Liver (tissue), 9 donors: ENCODE results near the gene CD300LG. TPM values are rescaled to one million over a fixed set of nuclear protein-coding genes. Genes with fewer than 3 reads are reported as not detected.

Source experiments
- DNase-seq: peaks from one replicate; pipeline ENCODE4 v3.0.0-alpha.2; 2017; ENCODE audit warnings: low spot score
- H3K27ac ChIP-seq, 2 donors: one replicate each; pipeline ENCODE4 v1.7.0; 2013; ENCODE audit warnings: inconsistent platforms in 2 of 2, low read length in 2 of 2, control low read depth in 1 of 2, low read depth in 1 of 2, mild to moderate bottlenecking in 1 of 2
- H3K27me3 ChIP-seq, 4 donors: one replicate each; pipeline versions ENCODE4 v1.6.1 to v1.7.0; 2013; ENCODE audit warnings: low read length in 3 of 4, inconsistent platforms in 1 of 4, mild to moderate bottlenecking in 1 of 4, moderate library complexity in 1 of 4; ENCODE audit not compliant: control insufficient read depth in 4 of 4, insufficient read depth in 4 of 4
- H3K36me3 ChIP-seq, 4 donors: one replicate each; pipeline versions ENCODE4 v1.6.1 to v1.7.0; 2013; ENCODE audit warnings: low read length in 3 of 4, mild to moderate bottlenecking in 3 of 4, low read depth in 1 of 4, moderate library complexity in 1 of 4; ENCODE audit not compliant: control insufficient read depth in 4 of 4, insufficient read depth in 3 of 4
- H3K4me1 ChIP-seq, 4 donors: one replicate each; pipeline versions ENCODE4 v1.6.1 to v1.7.0; 2013; ENCODE audit warnings: low read length in 3 of 4, mild to moderate bottlenecking in 3 of 4, moderate library complexity in 1 of 4; ENCODE audit not compliant: control insufficient read depth in 4 of 4, insufficient read depth in 4 of 4
- H3K4me3 ChIP-seq, 3 donors: one replicate each; pipeline versions ENCODE4 v1.6.1 to v1.7.0; 2013; ENCODE audit warnings: low read length in 3 of 3, control low read depth in 1 of 3, low read depth in 1 of 3, mild to moderate bottlenecking in 1 of 3
- H3K9ac ChIP-seq, 2 donors: one replicate each; pipeline ENCODE4 v1.7.0; 2013; ENCODE audit warnings: low read length in 2 of 2, mild to moderate bottlenecking in 2 of 2, moderate library complexity in 2 of 2, control low read depth in 1 of 2, low read depth in 1 of 2
- H3K9me3 ChIP-seq, 4 donors: one replicate each; pipeline versions ENCODE4 v1.6.1 to v1.7.0; 2013; ENCODE audit warnings: low read length in 3 of 4; ENCODE audit not compliant: control insufficient read depth in 4 of 4
- ATF3 ChIP-seq: IDR thresholded peaks from 2 replicates; pipeline ENCODE4 v1.6.1; 2016; ENCODE audit warnings: antibody characterized with exemption
- CTCF ChIP-seq: fragments of 150-350 bp; IDR thresholded peaks from 2 replicates; pipeline ENCODE4 v1.5.1; 2017; ENCODE audit warnings: improper control_type of control experiment, low read depth, low read length; ENCODE audit not compliant: missing input control
- EGR1 ChIP-seq, 2 donors: IDR thresholded peaks; 2 replicates each; pipeline ENCODE4 v1.6.1; 2016 to 2018; ENCODE audit warnings: antibody characterized with exemption in 2 of 2, low read depth in 2 of 2
- FOXA1 ChIP-seq: IDR thresholded peaks from 2 replicates; pipeline ENCODE4 v1.6.1; 2016; ENCODE audit warnings: antibody characterized with exemption
- FOXA2 ChIP-seq: IDR thresholded peaks from 2 replicates; pipeline ENCODE4 v1.6.1; 2016; ENCODE audit warnings: antibody characterized with exemption
- GABPA ChIP-seq, 2 donors: IDR thresholded peaks in 1 of 2; conservative IDR thresholded peaks in 1 of 2; 2 replicates each; pipeline ENCODE4 v1.6.1; 2016; ENCODE audit warnings: antibody characterized with exemption in 2 of 2, mild to moderate bottlenecking in 1 of 2, moderate library complexity in 1 of 2
- HNF4A ChIP-seq, 2 donors: conservative IDR thresholded peaks; 2 replicates each; pipeline ENCODE4 v1.6.1; 2016; ENCODE audit warnings: antibody characterized with exemption in 2 of 2, mild to moderate bottlenecking in 2 of 2
- HNF4G ChIP-seq: IDR thresholded peaks from 2 replicates; pipeline ENCODE4 v1.6.1; 2016; ENCODE audit warnings: antibody characterized with exemption
- JUND ChIP-seq, 2 donors: IDR thresholded peaks; 2 replicates each; pipeline ENCODE4 v1.6.1; 2016; ENCODE audit warnings: antibody characterized with exemption in 2 of 2
- MAX ChIP-seq: IDR thresholded peaks from 2 replicates; pipeline ENCODE4 v1.6.1; 2016; ENCODE audit warnings: antibody characterized with exemption
- NR2F2 ChIP-seq: IDR thresholded peaks from 2 replicates; pipeline ENCODE4 v1.6.1; 2016; ENCODE audit warnings: antibody characterized with exemption
- RAD21 ChIP-seq, 2 donors: IDR thresholded peaks; 2 replicates each; pipeline ENCODE4 v1.6.1; 2016; ENCODE audit warnings: antibody characterized with exemption in 2 of 2, mild to moderate bottlenecking in 2 of 2
- REST ChIP-seq: IDR thresholded peaks from 2 replicates; pipeline ENCODE4 v1.6.1; 2016; ENCODE audit warnings: antibody characterized with exemption, mild to moderate bottlenecking
- RXRA ChIP-seq, 2 donors: IDR thresholded peaks; 2 replicates each; pipeline ENCODE4 v1.6.1; 2017 to 2018; ENCODE audit warnings: antibody characterized with exemption in 2 of 2, mild to moderate bottlenecking in 1 of 2
- SP1 ChIP-seq: IDR thresholded peaks from 2 replicates; pipeline ENCODE4 v1.6.1; 2018; ENCODE audit warnings: antibody characterized with exemption, mild to moderate bottlenecking
- TAF1 ChIP-seq: conservative IDR thresholded peaks from 2 replicates; pipeline ENCODE4 v1.6.1; 2016; ENCODE audit warnings: antibody characterized with exemption, mild to moderate bottlenecking
- YY1 ChIP-seq: IDR thresholded peaks from 2 replicates; pipeline ENCODE4 v1.6.1; 2016; ENCODE audit warnings: antibody characterized with exemption, mild to moderate bottlenecking
- ZBTB33 ChIP-seq: IDR thresholded peaks from 2 replicates; pipeline ENCODE4 v1.6.1; 2016; ENCODE audit warnings: antibody characterized with exemption
- WGBS: extraction: QIAGEN DNeasy Blood & Tissue Kit; methylation state at CpG from one replicate; pipeline ENCODE4 v1.1.7; 2013; 5-methylcytosine and 5-hydroxymethylcytosine counted together
- polyA plus RNA-seq, 2 donors: library from polyadenylated mRNA; stranded (reverse) in 1 of 2; unstranded in 1 of 2; fragments of 200-250 nt in 1 of 2; fragments of >200 nt in 1 of 2; fragmentation: Nextera tagmentation in 1 of 2; extraction: Ambion mirVana in 1 of 2; gene quantifications; one replicate each; pipeline versions ENCODE4 v1.2.1 to v1.2.3, GENCODE V29; 2013 to 2015
- total RNA-seq, 2 donors: library from RNA; depleted of rRNA; stranded (reverse); fragments of >200 nt; gene quantifications; one replicate each; pipeline ENCODE4 v1.2.3, GENCODE V29; 2014
- donor health status: healthy.
- donor health status: healthy.
- donor health status: healthy.
- donor health status: healthy.
- donor health status: healthy.

The CD300LG gene
- total and polyA plus RNA-seq, 4 donors: 0.14 to 0.58 (median 0.20) TPM

- Histone ChIP-seq H3K27ac (no peak overlapping the region), H3K9me3 (no peaks in the 10 kb centered on the region), H3K4me3 (no peak overlapping the region), H3K27me3 (peaks cover 0 to 5% (median 2%) of the 10 kb centered on the region in 4 donors), H3K36me3 (no peaks in the 10 kb centered on the region), H3K9ac (no peak overlapping the region), H3K4me1 (peaks cover 0 to 6% (median 6%) of the 10 kb centered on the region in 4 donors)
- DNase-seq: no peak
- 72% methylated on average over 8 of the region's 8 CpGs for WGBS
- TF ChIP-seq HNF4G (no peak), RXRA (IDR thresholded peaks at IDR 0.05) (no peak), SP1 (no peak), ATF3 (no peak), TAF1 (no peak), EGR1 (IDR thresholded peaks at IDR 0.05; ENCODE audit: low read depth in 2 of 2) (no peak), CTCF (no peak), HNF4A (conservative IDR thresholded peaks at IDR 0.05) (no peak), FOXA1 (no peak), RAD21 (IDR thresholded peaks at IDR 0.05) (no peak), REST (no peak), GABPA (IDR thresholded peaks at IDR 0.05 in 1 of 2, conservative IDR thresholded peaks at IDR 0.05 in 1 of 2) (no peak), FOXA2 (no peak), JUND (IDR thresholded peaks at IDR 0.05) (no peak), ZBTB33 (no peak), MAX (no peak), YY1 (no peak), NR2F2 (no peak)
Measured at GRCh38 chr17:43911904-43912303, 64.9 kb downstream of the CD300LG start.
